Omental fat pad (tissue), 4 donors: Measurements from ENCODE around the gene INHBC. TPM values are rescaled to one million over a fixed set of nuclear protein-coding genes. Genes with fewer than 3 reads are reported as not detected.

ENCODE experiments used
- ATAC-seq: fragments of 150-250 bp; one replicate; pipeline ENCODE4 v1.9.1; 2016; ENCODE audit warnings: mild to moderate bottlenecking, moderate library complexity; ENCODE audit not compliant: low FRiP score
- DNase-seq: peaks from one replicate; pipeline ENCODE4 v3.0.0-alpha.2; 2019; ENCODE audit warnings: low spot score
- total RNA-seq, 4 donors: library from RNA; depleted of rRNA; stranded (reverse); fragments of >200 nt; gene quantifications; one replicate each; pipeline ENCODE4 v1.1.0, GENCODE V29; 2016
- TF ChIP-seq, protein P1 (sequence below), 3 donors: fragments of 450-650 bp; IDR thresholded peaks; one replicate each; pipeline ENCODE4 v1.5.1; 2016 to 2017; ENCODE audit warnings: antibody characterized with exemption in 3 of 3, mild to moderate bottlenecking in 3 of 3, moderate library complexity in 2 of 3

The INHBC gene
- total RNA-seq, 4 donors from 2014 or later: not detected

DNA sequence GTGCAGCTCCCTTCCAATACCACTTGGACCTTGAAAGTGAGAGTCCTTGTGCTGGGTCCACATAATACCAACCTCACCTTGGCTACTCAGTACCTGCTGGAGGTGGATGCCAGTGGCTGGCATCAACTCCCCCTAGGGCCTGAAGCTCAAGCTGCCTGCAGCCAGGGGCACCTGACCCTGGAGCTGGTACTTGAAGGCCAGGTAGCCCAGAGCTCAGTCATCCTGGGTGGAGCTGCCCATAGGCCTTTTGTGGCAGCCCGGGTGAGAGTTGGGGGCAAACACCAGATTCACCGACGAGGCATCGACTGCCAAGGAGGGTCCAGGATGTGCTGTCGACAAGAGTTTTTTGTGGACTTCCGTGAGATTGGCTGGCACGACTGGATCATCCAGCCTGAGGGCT is 14.8 kb downstream of the INHBC start:
- ATAC-seq: no peak
- TF ChIP-seq, protein P1, sequence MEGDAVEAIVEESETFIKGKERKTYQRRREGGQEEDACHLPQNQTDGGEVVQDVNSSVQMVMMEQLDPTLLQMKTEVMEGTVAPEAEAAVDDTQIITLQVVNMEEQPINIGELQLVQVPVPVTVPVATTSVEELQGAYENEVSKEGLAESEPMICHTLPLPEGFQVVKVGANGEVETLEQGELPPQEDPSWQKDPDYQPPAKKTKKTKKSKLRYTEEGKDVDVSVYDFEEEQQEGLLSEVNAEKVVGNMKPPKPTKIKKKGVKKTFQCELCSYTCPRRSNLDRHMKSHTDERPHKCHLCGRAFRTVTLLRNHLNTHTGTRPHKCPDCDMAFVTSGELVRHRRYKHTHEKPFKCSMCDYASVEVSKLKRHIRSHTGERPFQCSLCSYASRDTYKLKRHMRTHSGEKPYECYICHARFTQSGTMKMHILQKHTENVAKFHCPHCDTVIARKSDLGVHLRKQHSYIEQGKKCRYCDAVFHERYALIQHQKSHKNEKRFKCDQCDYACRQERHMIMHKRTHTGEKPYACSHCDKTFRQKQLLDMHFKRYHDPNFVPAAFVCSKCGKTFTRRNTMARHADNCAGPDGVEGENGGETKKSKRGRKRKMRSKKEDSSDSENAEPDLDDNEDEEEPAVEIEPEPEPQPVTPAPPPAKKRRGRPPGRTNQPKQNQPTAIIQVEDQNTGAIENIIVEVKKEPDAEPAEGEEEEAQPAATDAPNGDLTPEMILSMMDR (IDR thresholded peaks at IDR 0.05): no peak
- no peak for DNase-seq

DNA sequence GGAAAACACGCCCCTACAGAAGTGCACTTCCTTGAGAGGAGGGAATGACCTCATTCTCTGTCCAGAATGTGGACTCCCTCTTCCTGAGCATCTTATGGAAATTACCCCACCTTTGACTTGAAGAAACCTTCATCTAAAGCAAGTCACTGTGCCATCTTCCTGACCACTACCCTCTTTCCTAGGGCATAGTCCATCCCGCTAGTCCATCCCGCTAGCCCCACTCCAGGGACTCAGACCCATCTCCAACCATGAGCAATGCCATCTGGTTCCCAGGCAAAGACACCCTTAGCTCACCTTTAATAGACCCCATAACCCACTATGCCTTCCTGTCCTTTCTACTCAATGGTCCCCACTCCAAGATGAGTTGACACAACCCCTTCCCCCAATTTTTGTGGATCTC is 15.5 kb downstream of the INHBC start:
- DNase-seq: no peak
- TF ChIP-seq, protein P1 (IDR thresholded peaks at IDR 0.05): no peak
- no peak for ATAC-seq

DNA sequence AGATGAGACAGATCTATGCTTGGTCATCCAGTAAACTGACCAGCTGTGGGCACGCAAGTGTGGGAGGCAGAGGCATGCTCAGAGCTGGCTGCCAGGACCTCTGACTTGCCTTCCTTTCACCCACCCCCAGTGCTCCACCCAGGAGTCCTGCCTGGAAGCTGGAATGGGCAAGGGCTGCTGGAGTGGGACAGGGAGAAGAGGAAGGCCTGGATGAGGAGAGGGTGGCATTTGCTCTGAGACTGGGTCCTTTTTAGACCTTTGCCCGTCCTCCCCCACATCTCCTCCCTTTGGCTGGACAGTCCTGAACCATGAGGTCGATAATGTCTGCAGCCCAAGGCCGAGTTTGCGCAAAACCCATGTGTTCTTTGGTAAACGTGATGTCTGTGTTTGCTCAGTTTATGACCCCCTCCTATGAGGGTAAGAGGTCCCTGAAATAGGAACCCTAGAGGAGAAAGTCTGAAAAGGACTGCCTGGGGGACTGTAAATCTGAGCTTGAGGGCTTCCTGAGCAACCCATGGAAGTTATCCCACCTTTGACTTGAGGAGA is 16.7 kb downstream of the INHBC start:
- TF ChIP-seq, protein P1 (IDR thresholded peaks at IDR 0.05): no peak
- ATAC-seq (no peak), DNase-seq (no peak)

DNA sequence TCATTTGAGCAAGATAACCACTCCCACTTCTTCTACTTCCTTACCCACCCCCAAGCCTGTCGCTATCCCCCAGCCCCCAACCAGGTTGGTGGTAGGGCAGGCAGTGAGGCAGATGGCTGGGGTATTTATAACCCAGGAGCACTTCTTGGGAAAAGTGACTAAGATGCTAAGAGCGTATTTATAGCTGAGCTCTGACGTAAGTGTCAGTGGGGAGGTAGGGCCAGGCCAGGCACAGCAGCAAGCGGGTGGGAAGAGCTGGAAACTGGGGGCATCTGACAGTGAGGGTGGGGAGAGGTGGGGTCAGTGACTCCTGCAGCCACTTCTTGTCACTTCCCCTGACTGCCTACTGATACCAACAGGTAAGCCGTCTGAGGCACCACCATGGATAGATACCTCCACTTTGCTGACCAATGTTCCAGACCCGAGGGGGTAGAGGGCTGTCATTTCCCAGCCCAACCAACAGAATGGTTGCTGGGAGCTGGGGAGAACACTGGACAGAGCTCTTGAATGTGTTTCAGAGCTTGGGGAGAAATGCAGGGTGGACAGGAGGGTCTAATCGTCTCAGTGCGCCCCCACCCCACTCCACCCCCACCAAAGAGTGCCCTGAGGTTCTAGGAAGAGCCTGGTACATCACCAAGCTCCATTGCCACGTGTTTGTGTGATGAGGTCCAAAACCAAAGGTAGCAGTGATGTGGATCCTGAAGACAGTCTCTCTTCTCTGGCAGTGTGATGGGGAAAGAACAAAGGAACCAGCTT is 17.8 kb downstream of the INHBC start:
- TF ChIP-seq, protein P1 (IDR thresholded peaks at IDR 0.05): no peak
- no peak for DNase-seq
- ATAC-seq: no peak

DNA sequence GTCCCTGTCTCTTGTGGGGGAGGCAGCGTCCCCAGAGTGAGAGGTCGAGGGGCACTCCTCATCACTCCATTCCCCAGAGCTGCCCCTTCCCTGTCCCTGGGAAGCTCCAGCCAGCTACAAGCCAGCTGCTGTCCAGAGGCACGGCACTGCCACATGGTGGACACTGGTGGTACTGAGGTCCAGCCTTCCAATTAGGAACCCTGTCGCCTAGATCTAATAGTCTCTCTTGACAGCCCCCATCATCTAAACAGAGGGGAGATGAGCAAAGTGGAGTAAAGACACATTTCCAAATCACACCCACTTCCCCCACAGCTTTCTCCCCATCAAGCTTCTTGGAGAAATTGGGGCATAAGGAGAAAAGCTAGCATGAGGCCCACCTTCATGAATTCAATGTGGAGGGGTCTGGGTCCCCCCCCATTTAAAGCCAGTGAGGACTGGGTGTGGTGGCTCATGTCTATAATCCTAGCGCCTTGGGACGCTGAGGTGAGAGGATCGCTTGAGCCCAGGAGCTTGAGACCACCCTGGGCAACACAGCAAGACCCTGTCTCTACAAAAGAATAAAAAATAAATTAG is 18.4 kb downstream of the INHBC start:
- peak; percentile 60 for ATAC-seq
- DNase-seq: peak; percentile 78
- TF ChIP-seq, protein P1 (IDR thresholded peaks at IDR 0.05): peak in 1 of 3 donors; percentile 79

DNA sequence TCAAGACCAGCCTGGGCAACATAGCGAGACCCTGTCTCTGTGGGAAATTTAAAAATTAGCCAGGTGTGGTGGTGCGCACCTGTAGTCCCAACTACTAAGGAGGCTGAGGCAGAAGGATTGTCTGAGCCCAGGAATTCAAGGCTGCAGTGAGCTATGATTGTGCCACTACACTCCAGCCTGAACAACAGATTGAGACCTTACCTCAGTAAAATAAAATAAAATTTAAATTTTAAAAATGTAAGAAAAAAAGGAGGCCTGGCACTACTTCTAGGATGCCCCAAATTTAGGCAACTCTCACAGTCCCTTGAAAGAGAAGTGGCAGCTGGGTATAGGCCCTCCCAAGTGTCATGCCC is 19.6 kb downstream of the INHBC start:
- TF ChIP-seq, protein P1 (IDR thresholded peaks at IDR 0.05): no peak
- ATAC-seq (no peak), DNase-seq (no peak)
